Measurements from ENCODE around the gene NUAK2. TPM values are rescaled to one million over a fixed set of nuclear protein-coding genes. Genes with fewer than 3 reads are reported as not detected.

The NUAK2 gene
- polyA plus RNA-seq, 3 donors: 9.1 to 44.9 (median 21.9) TPM

- H3K4me1 Mint-ChIP-seq: peaks cover 50% of the 10 kb centered on the region
- no peak overlapping the region for H3K4me3 Mint-ChIP-seq
Observed at GRCh38 chr1:205291596-205291995, 29.9 kb downstream of the NUAK2 start.

GRCh38 chr1:205287767-205288559, 33.6 kb downstream of the NUAK2 start:
- H3K4me2 ChIP-seq (replicated peaks; ENCODE audit: extremely low read depth, low read length, poor library complexity, severe bottlenecking): peak overlapping the region; percentile 67
- peak overlapping the region; percentile 59 for H3K9ac ChIP-seq (ENCODE audit: insufficient read depth, low read length, poor library complexity, severe bottlenecking)
- H3K27ac Mint-ChIP-seq: peak overlapping the region; percentile 96 to 99 (median 98)

More at GRCh38 chr1:205291596-205291995, 29.9 kb downstream of the NUAK2 start:
- Mint-ChIP-seq H3K27ac (peak overlapping the region in 4 of 7 donors; percentile 12 to 54 (median 32)), H3K36me3 (no peaks in the 10 kb centered on the region), H3K9me3 (no peaks in the 10 kb centered on the region), H3K27me3 (ENCODE audit: low read depth in 3 of 3) (peaks cover 0 to 4% (median 3%) of the 10 kb centered on the region in 3 donors)
- Histone ChIP-seq H3K4me2 (replicated peaks; ENCODE audit: extremely low read depth, low read length, poor library complexity, severe bottlenecking) (no peak overlapping the region), H3K9me3 (replicated peaks in 1 of 2; ENCODE audit: control insufficient read depth in 1 of 2, insufficient read depth in 1 of 2, low read length in 2 of 2) (no peaks in the 10 kb centered on the region), H3K27me3 (ENCODE audit: control insufficient read depth in 2 of 2, insufficient read depth in 2 of 2, low read length in 2 of 2) (no peaks in the 10 kb centered on the region), H3K36me3 (replicated peaks in 1 of 2; ENCODE audit: control insufficient read depth in 1 of 2, insufficient read depth in 2 of 2, low read length in 2 of 2) (no peaks in the 10 kb centered on the region), H3K27ac (ENCODE audit: low read depth in 1 of 2, low read length in 2 of 2) (no peak overlapping the region), H3K4me3 (replicated peaks in 1 of 3; ENCODE audit: low read depth in 2 of 3, low read length in 3 of 3) (no peak overlapping the region), H2AFZ (ENCODE audit: insufficient read depth, low read depth, low read length, poor library complexity, severe bottlenecking) (no peak overlapping the region), H3K4me1 (ENCODE audit: control insufficient read depth in 1 of 2, insufficient read depth in 2 of 2, low read length in 2 of 2) (peaks cover 31 to 40% of the 10 kb centered on the region in 2 donors), H3K79me2 (ENCODE audit: insufficient read depth, low read length) (no peaks in the 10 kb centered on the region), H4K20me1 (ENCODE audit: insufficient read depth, low read length) (no peaks in the 10 kb centered on the region), H3K9ac (ENCODE audit: insufficient read depth, low read length, poor library complexity, severe bottlenecking) (no peak overlapping the region)
- intact Hi-C loops (cut with micrococcal nuclease): no loop called here
- no peak for TF ChIP-seq CTCF (IDR thresholded peaks at IDR 0.05)
- no peak for DNase-seq
- 96% methylated on average over 4 of the region's 6 CpGs for WGBS (ENCODE audit: insufficient coverage)

More at GRCh38 chr1:205287767-205288559, 33.6 kb downstream of the NUAK2 start:
- no peak overlapping the region for H2AFZ ChIP-seq (ENCODE audit: insufficient read depth, low read depth, low read length, poor library complexity, severe bottlenecking)
- H3K36me3 Mint-ChIP-seq: no peaks in the 10 kb centered on the region
- no peaks in the 10 kb centered on the region for H4K20me1 ChIP-seq (ENCODE audit: insufficient read depth, low read length)
- peaks cover 0 to 5% (median 2%) of the 10 kb centered on the region in 3 donors for H3K27me3 Mint-ChIP-seq (ENCODE audit: low read depth in 3 of 3)
- peaks cover 63 to 75% of the 10 kb centered on the region in 2 donors for H3K4me1 ChIP-seq (ENCODE audit: control insufficient read depth in 1 of 2, insufficient read depth in 2 of 2, low read length in 2 of 2)
- H3K27me3 ChIP-seq (ENCODE audit: control insufficient read depth in 2 of 2, insufficient read depth in 2 of 2, low read length in 2 of 2): no peaks in the 10 kb centered on the region
- DNase-seq: peak; percentile 92 to 95 (median 93)
- intact Hi-C loops (cut with micrococcal nuclease): loop anchor here in 1 of 2 donors (5.0 kb wide), 1 partner anchor 34 kb away; the partner anchor contains the start of gene NUAK2
- no peaks in the 10 kb centered on the region for H3K36me3 ChIP-seq (replicated peaks in 1 of 2; ENCODE audit: control insufficient read depth in 1 of 2, insufficient read depth in 2 of 2, low read length in 2 of 2)
- peaks cover 72% of the 10 kb centered on the region for H3K4me1 Mint-ChIP-seq
- WGBS (ENCODE audit: insufficient coverage): 13% methylated on average over 8 of the region's 8 CpGs
- no peak for TF ChIP-seq CTCF (IDR thresholded peaks at IDR 0.05)
- H3K4me3 ChIP-seq (replicated peaks in 1 of 3; ENCODE audit: low read depth in 2 of 3, low read length in 3 of 3): peak overlapping the region in 1 of 3 experiments; percentile 64
- H3K4me3 Mint-ChIP-seq: peak overlapping the region; percentile 56 to 75
- peak overlapping the region; percentile 93 to 95 for H3K27ac ChIP-seq (ENCODE audit: low read depth in 1 of 2, low read length in 2 of 2)
- H3K9me3 ChIP-seq (replicated peaks in 1 of 2; ENCODE audit: control insufficient read depth in 1 of 2, insufficient read depth in 1 of 2, low read length in 2 of 2): no peaks in the 10 kb centered on the region
- peaks cover 5% of the 10 kb centered on the region for H3K79me2 ChIP-seq (ENCODE audit: insufficient read depth, low read length)
- no peaks in the 10 kb centered on the region for H3K9me3 Mint-ChIP-seq
